Neutrophil (primary cell): Measurements from ENCODE around the gene ZXDA.
"Not testable (repeated sequence)": the region's sequence is repeated elsewhere in the genome, so short reads cannot be mapped to it uniquely, and the experiment has no call there.

ENCODE experiments used
- H3K27ac ChIP-seq: fragments of 200-600 bp; sonication (generic); 2 replicates; pipeline ENCODE4 v1.5.1; 2016; ENCODE audit warnings: mild to moderate bottlenecking, moderate library complexity
- H3K27me3 ChIP-seq: fragments of 200-600 bp; sonication (generic); 2 replicates; pipeline ENCODE4 v1.6.0; 2016; ENCODE audit warnings: mild to moderate bottlenecking
- H3K36me3 ChIP-seq: fragments of 200-600 bp; sonication (generic); 2 replicates; pipeline ENCODE4 v1.5.1; 2017
- H3K4me1 ChIP-seq, 2 experiments: fragments of 200-600 bp in 1 of 2; sonication (generic) in 1 of 2; 1 replicate in 1 of 2; 2 replicates in 1 of 2; pipeline versions ENCODE4 v1.5.1 to v1.6.1; 2013 to 2016; ENCODE audit warnings: low read depth in 1 of 2, low read length in 1 of 2, mild to moderate bottlenecking in 1 of 2, moderate library complexity in 1 of 2; ENCODE audit not compliant: control insufficient read depth in 1 of 2, insufficient read depth in 1 of 2
- H3K4me3 ChIP-seq, 2 experiments: fragments of 200-600 bp in 1 of 2; sonication (generic) in 1 of 2; 1 replicate in 1 of 2; 2 replicates in 1 of 2; pipeline ENCODE4 v1.5.1; 2013 to 2016; ENCODE audit warnings: low read depth in 1 of 2, low read length in 1 of 2, mild to moderate bottlenecking in 1 of 2, moderate library complexity in 1 of 2
- H3K9me3 ChIP-seq: fragments of 200-600 bp; sonication (generic); 2 replicates; pipeline ENCODE4 v1.5.1; 2016
- TF ChIP-seq, protein P1 (sequence below): fragments of 200-600 bp; sonication (generic); IDR thresholded peaks from 2 replicates; pipeline ENCODE4 v1.5.1; 2016; ENCODE audit warnings: antibody characterized with exemption

The ZXDA gene, protein sequence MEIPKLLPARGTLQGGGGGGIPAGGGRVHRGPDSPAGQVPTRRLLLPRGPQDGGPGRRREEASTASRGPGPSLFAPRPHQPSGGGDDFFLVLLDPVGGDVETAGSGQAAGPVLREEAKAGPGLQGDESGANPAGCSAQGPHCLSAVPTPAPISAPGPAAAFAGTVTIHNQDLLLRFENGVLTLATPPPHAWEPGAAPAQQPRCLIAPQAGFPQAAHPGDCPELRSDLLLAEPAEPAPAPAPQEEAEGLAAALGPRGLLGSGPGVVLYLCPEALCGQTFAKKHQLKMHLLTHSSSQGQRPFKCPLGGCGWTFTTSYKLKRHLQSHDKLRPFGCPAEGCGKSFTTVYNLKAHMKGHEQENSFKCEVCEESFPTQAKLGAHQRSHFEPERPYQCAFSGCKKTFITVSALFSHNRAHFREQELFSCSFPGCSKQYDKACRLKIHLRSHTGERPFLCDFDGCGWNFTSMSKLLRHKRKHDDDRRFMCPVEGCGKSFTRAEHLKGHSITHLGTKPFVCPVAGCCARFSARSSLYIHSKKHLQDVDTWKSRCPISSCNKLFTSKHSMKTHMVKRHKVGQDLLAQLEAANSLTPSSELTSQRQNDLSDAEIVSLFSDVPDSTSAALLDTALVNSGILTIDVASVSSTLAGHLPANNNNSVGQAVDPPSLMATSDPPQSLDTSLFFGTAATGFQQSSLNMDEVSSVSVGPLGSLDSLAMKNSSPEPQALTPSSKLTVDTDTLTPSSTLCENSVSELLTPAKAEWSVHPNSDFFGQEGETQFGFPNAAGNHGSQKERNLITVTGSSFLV

DNA sequence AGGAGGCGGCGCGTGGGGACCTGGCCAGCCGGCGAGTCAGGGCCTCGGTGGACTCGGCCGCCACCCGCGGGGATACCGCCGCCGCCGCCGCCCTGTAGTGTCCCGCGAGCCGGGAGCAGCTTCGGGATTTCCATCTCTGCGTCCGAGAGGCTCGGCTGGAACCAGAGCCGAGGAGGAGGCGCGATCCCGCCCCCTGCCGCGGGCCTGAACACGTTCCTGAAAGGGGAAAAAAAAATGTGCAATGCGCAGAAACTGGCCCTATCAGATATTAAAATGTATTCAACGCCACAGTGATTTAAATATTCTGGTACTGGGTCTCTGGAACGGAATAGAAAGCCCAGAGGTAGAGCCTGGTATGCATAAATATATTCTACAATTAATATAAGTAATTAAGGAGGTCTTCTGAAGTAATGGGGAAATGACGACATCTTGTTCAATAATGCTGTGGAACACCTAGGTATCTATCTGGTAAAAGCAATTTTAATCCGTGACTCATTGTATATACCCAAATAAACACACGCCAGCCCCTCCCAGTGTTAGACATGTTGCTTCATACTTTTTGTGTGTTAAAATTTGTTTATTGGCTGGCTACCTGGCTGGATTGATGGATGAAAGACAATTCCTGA, at the start of gene ZXDA:
Gene ZXDA, minus strand, starts transcription at position 172 of the 626 bp plus-strand sequence. Its CDS starts 38 bp downstream, at position 134.
- H3K4me3 ChIP-seq: peak within 1 kb of the TSS; percentile 20 to 41
- H3K27me3 ChIP-seq, H3K9me3 ChIP-seq, H3K27ac ChIP-seq, H3K36me3 ChIP-seq: not testable (repeated sequence)
- H3K4me1 ChIP-seq: peaks cover 0 to 15% of the 10 kb centered on the region in 2 experiments

DNA sequence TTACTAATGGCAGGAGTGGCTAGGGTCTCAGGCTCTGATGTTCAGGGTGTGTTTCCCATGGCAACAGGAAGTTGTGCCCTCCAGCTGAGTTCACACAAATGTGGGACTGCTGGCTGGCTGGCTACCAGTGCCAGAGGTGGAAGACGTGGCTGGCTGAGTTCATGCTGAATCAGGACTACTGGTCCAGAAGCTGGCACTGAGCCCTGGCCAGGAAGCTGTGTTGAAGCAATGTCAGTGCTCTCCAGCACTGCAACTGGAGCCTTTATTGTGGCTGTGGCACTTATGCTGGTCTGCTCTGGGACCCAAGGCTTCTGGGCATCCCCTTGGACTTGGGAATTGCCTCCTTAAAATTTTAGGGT, 42.0 kb upstream of the ZXDA start:
- Histone ChIP-seq H3K27ac (no peak overlapping the region), H3K36me3 (no peaks in the 10 kb centered on the region), H3K4me3 (no peak overlapping the region), H3K4me1 (no peaks in the 10 kb centered on the region), H3K27me3 (no peaks in the 10 kb centered on the region), H3K9me3 (no peaks in the 10 kb centered on the region)
- TF ChIP-seq, protein P1, sequence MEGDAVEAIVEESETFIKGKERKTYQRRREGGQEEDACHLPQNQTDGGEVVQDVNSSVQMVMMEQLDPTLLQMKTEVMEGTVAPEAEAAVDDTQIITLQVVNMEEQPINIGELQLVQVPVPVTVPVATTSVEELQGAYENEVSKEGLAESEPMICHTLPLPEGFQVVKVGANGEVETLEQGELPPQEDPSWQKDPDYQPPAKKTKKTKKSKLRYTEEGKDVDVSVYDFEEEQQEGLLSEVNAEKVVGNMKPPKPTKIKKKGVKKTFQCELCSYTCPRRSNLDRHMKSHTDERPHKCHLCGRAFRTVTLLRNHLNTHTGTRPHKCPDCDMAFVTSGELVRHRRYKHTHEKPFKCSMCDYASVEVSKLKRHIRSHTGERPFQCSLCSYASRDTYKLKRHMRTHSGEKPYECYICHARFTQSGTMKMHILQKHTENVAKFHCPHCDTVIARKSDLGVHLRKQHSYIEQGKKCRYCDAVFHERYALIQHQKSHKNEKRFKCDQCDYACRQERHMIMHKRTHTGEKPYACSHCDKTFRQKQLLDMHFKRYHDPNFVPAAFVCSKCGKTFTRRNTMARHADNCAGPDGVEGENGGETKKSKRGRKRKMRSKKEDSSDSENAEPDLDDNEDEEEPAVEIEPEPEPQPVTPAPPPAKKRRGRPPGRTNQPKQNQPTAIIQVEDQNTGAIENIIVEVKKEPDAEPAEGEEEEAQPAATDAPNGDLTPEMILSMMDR: no peak

DNA sequence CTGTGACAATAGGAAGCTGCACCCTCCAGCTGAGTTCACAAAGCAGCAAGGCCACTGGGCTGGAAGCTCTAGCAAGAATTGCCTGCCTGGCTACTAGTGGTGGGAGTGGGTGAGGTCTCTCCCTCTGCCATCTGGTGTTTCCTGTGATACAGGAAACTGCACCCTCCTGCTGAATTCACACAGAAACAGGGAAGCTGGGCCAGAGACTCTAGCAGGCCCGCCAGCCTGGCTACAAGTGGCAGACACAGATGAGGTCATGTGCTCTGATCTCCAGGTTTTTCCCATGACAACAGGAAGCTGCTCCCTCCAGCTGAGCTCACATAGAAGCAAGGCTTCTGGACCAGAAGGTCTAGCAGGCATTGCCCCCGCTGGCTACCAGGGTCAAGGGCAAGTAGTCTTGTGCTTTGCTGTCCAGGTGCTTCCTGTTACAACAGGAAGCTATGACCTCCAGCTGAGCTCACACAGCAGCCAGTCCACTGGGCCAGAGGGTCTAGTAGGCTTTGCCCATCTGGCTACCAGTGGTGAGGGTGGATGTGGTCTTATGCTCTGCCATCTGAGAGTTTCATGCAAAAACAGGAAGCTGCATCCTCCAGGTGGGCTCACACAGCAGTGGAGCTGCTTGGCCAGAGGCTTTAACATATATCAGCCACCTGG, 41.5 kb upstream of the ZXDA start:
- Histone ChIP-seq H3K27ac (no peak overlapping the region), H3K4me1 (no peaks in the 10 kb centered on the region), H3K36me3 (no peaks in the 10 kb centered on the region), H3K4me3 (no peak overlapping the region), H3K9me3 (no peaks in the 10 kb centered on the region), H3K27me3 (no peaks in the 10 kb centered on the region)
- TF ChIP-seq, protein P1: no peak

GRCh38 chrX:57933321-57933720, 23.1 kb upstream of the ZXDA start:
- H3K4me3 ChIP-seq: no peak overlapping the region
- H3K27ac ChIP-seq: no peak overlapping the region
- H3K27me3 ChIP-seq: no peaks in the 10 kb centered on the region
- H3K4me1 ChIP-seq: no peaks in the 10 kb centered on the region
- no peaks in the 10 kb centered on the region for H3K9me3 ChIP-seq
- TF ChIP-seq, protein P1: no peak
- H3K36me3 ChIP-seq: no peaks in the 10 kb centered on the region

DNA sequence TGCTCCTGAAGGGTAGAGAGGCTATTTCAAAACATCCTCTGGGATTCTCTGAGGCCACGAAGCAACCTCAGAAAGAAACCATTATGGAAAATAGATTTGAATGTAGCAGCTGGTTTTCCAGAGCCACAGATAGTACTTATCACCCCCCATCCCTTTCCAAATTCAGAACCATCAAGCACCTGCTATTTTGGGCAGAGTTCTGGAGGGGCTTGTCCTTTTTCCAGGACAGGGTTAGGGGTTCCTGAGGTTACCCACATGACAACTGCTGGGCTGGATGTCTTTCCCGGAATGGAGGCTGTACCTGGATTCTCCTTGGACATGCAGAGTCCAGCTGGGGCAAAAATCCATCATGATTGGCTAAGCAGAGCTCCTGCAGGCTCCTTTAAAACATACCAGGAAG, 22.0 kb upstream of the ZXDA start:
- Histone ChIP-seq H3K27ac (no peak overlapping the region), H3K27me3 (no peaks in the 10 kb centered on the region), H3K9me3 (no peaks in the 10 kb centered on the region), H3K36me3 (no peaks in the 10 kb centered on the region), H3K4me1 (no peaks in the 10 kb centered on the region), H3K4me3 (no peak overlapping the region)
- TF ChIP-seq, protein P1: no peak
